Activated CD8-positive, alpha-beta memory T cell treated with anti-CD3 and anti-CD28 coated beads for 4 hours (primary cell): ENCODE results near the gene AMIGO3.
"Not testable (repeated sequence)": the region's sequence is repeated elsewhere in the genome, so short reads cannot be mapped to it uniquely, and the experiment has no call there.

Experiments used
- DNase-seq, 2 donors: peaks; one replicate each; pipeline ENCODE4 v3.0.0-alpha.2; 2020; ENCODE audit warnings: low read depth in 2 of 2

AMIGO3 gene

GRCh38 chr3:49719214-49719884 lies at the start of gene AMIGO3:
Gene AMIGO3, minus strand, starts transcription at chr3:49719684. Its CDS starts 219 bp downstream, at chr3:49719465.
- peak; percentile 81 to 82 for DNase-seq

DNA sequence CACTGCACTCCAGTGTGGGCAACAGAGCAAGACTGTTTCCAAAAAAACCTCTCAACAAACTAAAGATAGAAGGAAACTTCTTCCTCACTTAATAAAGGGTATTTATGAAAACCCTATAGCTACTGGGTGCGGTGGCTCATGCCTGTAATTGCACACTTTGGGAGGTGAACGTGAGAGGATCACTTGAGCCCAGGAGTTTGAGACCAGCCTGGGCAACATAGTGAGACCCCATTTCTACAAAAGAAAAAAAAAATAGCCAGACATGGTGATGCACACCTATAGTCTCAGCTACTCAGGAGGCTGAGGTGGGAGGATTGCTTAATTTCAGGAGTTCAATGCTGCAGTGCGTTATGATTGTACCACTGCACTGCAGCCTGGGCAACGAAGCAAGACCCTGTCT lies 44.5 kb upstream of the AMIGO3 start:
- no peak for DNase-seq

GRCh38 chr3:49761661-49762060 lies 42.2 kb upstream of the AMIGO3 start:
- DNase-seq, result no peak

DNA sequence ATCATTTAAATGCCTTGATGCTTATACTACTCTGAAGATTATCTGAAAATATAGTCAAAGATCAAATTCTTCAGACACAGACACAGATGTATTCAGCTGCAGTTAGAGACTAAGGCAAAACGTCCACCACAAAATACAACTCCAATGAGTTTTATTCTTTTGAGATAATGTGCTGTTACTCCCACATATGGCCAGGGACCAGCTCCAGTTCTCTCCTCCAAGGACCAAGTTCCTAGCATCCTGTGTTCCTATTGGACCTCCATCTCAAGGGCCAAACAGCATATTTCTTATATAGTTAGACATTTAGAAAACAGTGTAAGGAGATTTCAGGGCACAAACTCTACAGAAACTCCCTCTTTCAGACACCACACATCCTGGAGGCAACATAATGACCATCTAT lies 39.7 kb upstream of the AMIGO3 start:
- DNase-seq, result no peak

DNA sequence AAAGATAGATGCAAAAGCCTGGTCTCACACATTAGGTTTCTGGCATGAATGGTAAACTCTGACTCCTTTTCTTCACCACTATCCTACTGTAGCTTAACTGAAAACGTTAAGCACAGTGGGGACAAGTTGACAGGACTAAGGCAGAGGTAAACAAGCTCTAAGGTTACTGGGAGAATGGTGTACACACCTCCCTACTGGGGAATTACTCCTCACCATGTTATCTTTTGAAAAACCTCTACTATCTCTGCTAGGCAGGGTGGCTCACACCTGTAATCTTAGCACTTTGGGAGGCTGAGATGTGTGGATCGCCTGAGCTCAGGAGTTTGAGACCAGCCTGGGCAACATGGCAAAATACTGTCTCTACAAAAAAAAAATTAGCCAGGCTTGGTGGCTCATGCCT lies 37.7 kb upstream of the AMIGO3 start:
- no peak for DNase-seq

GRCh38 chr3:49756036-49756435 lies 36.6 kb upstream of the AMIGO3 start:
- DNase-seq, result no peak

DNA sequence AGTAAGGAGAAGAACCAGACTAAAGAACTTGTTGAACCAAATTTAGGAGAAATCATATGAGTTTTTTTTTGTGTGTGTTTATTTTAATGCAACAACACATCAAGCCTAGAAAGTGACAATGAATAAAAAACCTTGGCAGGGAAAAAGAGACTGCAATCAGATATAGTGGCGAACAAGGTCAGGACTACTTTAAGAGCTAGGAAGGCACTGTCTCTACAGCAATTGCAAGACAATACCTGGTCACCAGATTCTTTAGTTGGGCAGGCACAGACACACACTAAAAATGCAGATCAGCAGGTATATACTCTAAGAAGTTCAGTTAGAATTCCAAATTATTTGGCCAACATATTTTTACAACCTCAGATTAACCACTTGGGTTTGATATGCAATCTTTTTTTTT lies 35.1 kb upstream of the AMIGO3 start:
- no peak for DNase-seq

DNA sequence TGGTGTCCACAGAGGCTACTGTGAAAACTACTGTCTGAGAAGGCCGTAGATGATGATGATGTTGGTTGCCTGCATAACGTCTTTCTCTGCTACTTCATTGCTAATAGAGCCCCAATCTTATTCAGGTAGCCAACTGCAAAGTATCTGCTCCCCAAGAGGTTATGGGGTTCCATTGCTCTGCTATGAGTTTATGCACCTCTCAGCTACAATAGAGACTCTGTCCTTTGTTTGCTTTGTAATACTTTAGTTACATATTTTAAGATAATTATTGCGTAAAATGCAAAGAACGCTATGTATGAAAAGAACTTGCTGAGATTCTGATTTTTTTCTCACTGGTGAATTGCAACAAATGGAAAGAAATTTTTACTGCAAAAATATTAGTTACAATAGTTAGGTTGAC lies 32.0 kb upstream of the AMIGO3 start:
- no peak for DNase-seq

DNA sequence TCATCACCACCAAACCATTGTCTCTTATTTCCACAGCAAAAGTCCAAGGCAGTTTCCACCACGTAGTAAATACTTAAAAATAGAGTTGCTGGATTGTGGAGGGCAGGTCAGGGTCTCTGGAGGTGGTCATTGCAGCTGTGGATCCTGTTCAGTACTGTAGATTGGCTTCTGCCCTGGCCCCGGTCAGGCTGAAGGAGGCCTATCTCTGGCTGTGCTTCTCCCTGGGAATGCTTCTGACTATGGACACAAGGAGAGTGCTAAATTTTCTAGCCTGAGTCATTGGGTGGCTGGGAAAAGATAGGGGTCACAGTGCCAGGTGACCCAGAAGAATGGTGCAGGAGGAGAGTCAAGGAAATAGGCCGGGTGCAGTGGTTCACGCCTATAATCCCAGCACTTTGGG lies 30.6 kb upstream of the AMIGO3 start:
- no peak for DNase-seq

DNA sequence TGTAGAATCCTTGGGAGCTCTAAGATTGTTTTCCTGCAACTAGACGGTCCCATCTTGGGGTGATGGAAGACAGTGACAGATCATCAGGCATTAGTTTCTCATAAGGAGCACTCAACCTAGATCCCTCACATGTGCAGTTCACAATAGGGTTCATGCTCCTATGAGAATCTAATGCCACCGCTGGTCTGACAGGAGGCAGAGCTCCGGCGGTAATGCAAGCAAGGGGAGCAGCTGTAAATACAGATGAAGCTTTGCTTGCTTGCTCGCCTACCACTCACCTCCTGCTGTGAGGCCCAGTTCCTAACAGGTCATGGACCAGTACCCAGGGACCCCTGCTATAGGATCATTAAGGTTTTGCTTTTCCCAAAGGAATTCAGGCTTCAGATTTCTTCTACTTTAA lies 29.4 kb upstream of the AMIGO3 start:
- DNase-seq, result not testable (repeated sequence)

DNA sequence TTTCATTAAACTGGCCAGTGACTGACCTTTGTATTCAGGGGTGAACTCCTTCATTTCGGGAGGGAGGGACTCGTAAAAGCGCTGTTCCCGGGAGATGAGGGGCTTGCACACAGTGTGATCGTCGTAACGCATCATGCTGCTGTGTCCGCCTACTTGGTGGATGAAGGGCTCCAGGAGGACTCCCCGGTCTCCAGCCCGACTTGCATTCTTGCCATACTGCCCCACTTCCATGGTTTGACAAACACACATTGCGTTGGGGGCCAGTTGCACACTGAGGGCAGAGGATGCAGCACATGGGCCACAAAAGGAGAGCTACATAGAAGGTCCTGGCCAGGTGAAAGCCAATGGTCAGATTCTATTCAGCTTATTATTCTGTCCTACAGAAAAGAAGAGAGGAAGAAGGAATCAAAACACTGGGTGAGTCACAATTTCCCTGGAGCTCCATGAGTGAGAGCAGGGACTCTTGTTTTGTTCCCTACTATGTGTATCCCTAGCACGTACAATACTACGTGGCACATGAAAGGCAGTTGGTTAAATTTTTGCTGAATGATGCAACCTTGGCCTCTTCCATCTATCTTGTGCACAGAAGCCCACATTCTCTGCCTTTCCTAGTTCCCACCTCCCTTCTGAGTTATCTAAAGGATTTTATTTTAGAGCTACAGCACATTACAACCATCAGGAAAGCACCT lies 28.5 kb upstream of the AMIGO3 start:
- DNase-seq, result no peak

DNA sequence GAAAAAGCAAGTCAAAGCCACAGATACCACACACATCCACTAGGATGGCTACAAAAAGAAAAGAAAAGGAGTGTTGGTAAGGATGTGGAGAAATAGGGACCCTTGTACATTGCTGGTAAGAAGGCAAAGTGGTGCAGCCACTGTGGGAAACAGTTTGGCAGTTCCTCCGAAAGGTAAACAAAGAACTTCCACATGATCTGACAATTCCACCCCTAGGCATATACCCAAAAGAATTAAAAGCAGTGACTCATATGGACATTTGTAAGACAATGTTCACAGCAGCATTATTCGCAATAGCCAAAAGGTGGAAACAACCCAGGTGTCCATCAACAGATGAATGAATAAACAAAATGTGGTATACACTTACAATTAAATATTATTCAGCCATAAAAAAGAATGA lies 26.5 kb upstream of the AMIGO3 start:
- no peak for DNase-seq

GRCh38 chr3:49740427-49740826 lies 20.9 kb upstream of the AMIGO3 start:
- no peak for DNase-seq

DNA sequence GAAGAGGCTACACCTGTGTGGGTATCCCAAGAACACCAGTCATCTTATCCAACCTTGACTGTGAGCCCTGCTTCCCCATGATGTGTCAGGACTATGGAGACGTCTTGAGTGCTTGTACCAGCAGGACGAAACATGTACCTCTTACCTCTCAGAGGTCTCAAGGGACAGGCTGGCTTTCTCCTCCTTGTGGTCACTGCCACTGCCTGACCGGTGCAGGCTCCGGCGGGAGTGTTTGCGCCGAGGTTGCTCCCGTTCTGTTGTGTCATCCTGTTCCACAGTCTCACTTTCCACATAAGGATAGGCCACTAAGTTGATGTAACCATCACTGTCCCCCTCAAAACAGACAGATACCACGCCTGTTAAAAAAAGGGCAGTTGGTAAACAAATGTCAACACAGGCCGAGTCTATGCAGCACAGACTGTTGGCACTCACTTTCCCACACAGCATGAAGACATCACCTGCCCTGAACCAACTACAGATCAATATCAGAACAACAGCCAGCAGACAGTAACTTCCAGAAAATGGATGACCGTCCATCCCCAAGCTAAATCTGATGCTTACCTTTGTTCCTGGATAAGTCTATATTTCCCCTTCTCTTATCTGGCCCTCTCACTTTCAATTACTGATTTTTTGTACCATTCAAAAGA lies 18.7 kb upstream of the AMIGO3 start:
- no peak for DNase-seq

GRCh38 chr3:49734752-49735151 lies 15.3 kb upstream of the AMIGO3 start:
- DNase-seq, result no peak

DNA sequence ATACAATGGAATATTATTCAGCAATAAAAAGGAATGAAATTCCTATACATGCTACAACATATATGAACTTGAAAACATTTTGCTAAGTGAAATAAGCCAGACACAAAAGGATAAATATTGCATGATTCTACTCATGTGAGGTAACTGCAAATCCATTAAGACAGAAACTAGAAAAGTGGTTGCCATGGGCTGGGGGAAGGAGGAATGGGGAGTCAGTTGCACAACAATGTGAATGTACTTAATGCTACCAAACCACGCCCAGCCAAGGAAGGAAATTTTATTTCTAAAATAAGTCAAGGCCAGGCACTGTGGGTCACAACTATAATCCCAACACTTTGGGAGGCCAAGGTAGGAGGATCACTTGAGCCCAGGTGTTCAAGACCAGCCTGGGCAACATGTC lies 14.1 kb upstream of the AMIGO3 start:
- no peak for DNase-seq

DNA sequence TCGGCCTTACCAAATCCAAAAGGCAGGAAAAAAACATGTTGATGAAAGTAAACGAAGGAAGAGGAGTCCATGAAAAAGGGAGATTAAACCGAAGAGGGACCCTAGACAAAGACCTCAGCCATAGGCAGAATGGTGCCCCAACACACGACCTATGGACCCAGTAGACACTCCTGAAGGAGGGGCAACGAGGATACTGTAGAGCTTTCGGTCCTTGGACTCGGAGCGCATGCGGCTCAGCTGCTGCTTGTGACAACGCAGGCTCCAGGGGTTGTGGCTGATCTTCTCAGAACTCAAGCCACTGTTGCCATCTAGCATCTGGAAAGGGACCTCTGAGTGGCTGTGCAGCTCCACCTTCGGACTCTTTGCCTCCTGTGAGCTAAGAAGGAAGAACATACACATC lies 13.1 kb upstream of the AMIGO3 start:
- no peak for DNase-seq

- no peak for DNase-seq
Observed at GRCh38 chr3:49729966-49730609, 10.6 kb upstream of the AMIGO3 start.

DNA sequence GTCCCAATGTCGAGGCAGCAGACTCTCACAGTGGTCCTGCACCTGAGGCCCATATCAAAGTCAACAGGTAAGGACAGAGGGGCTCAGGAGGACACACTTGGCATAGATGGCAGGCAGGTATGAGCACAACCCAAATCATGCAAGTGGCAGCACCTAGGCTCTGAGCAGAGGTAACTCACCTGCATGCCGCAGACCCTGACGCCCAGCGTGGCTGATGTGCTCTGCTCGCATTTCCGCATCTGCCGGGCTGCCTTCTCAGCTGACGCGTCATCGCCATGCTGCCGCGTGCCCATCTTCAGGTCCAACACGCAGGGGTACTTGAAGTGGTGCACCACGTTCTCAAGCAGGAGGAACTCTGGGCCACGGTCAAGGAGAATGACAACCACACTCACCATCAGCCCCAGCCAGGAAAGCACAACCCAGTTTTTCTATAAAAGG lies 8.5 kb upstream of the AMIGO3 start:
- DNase-seq, result no peak

DNA sequence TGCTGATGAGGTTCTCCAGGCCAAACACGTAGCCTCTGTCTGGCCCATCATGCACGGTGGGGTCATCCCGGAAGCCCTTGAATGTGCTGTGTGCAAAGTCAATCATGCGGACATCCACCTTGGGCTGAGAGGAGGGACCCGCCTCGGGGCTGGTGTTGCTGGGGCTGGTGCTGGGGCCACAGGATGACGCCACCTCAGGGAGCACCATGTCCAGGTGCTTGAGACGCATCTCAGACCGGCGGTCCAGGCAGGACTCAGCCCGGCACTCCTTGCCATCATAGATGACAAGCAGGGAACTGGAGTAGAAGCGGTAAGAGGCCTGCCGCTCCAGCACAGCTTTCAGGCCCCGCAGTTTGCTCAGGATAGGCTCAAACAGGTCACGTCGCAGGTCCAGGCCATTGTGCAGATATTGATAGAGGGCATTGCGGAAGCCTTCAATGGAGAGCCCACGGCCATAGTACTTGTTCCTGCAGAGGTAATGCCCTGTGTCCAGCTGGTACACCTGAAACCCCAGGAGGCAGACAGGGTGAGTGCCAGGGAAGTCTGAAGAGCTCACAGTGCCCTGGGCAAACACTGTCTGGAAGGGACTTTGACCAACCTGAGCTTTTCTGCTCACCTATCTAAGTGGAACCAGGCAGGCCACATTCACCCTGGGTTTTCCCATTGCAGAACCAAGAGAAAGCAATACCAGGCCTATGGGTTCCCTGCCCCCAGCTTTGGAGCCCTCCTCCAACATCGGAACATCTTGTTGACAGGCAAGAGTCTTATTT lies 7.9 kb upstream of the AMIGO3 start:
- no peak for DNase-seq

DNA sequence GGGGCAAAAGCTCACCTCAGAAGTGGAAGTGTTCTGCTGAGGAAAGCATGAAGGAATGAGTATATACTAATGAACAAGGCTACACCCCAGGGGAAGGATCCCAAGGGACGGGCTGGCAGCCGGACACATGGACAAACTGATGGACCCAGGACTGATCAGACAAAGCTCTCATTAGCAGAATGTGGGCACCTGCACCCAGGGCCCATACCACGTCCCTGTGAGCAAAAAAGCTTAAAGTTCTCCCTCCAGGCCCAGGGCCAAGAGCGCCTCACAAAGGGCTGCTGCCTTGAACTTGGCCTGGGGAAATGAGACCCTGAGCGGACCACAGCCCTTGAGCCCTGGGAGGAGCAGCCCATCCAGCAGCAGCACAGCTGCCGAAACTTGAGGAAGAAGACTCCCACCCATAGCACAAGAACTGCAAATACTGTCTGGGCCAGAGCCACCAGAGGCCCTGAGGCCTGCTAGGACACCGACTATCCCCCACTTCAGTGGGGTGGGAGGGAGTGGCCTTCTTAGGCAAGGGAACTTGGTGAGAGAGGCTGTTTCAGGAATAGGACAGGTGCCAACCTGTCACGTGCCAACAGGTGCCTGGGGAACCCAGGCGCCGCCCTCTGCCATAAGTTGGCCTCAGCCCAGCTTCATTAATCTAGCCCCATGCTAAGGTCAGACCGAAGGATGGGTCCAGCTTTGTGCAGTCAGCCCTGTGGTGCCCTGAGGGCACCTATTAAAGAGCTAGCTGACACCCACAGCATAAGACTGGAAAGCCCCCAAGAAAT lies 6.6 kb upstream of the AMIGO3 start:
- DNase-seq, result no peak
